Calu3 (cell line): ENCODE results near the gene ABCC6. TPM values are rescaled to one million over a fixed set of nuclear protein-coding genes. Genes with fewer than 3 reads are reported as not detected.
A peak's percentile ranks its signal among the peaks of the same experiment; 100 is the strongest.

ENCODE experiments used
- BruUV-seq: library from RNA; stranded (reverse); fragments of 400-500 nt; replicated peaks from 2 replicates; lab custom pipeline; 2021; lab: Mats Ljungman, UMichigan
- CTCF ChIA-PET: fragments of 300-600 bp; sonication (Branson Sonifier 250); formaldehyde crosslinking; loops from one replicate; lab custom pipeline; 2022; ENCODE audit warnings: antibody characterized with exemption; lab: Charles Lee
- DNase-seq: peaks from one replicate; pipeline ENCODE4 v3.0.0; 2022
- H3K27ac Mint-ChIP-seq: one replicate; pipeline ENCODE4 v1.8.0; 2022; ENCODE audit warnings: mixed read lengths; ENCODE audit not compliant: unreplicated experiment
- H3K27me3 Mint-ChIP-seq: one replicate; pipeline ENCODE4 v1.8.0; 2022; ENCODE audit warnings: mixed read lengths; ENCODE audit not compliant: unreplicated experiment
- H3K36me3 Mint-ChIP-seq: one replicate; pipeline ENCODE4 v1.8.0; 2022; ENCODE audit warnings: mild to moderate bottlenecking, moderate library complexity, mixed read lengths; ENCODE audit not compliant: insufficient read depth, unreplicated experiment
- H3K4me1 Mint-ChIP-seq: one replicate; pipeline ENCODE4 v1.8.0; 2022; ENCODE audit warnings: mild to moderate bottlenecking, low read depth, mixed read lengths; ENCODE audit not compliant: unreplicated experiment
- H3K4me3 Mint-ChIP-seq: one replicate; pipeline ENCODE4 v1.8.0; 2022; ENCODE audit warnings: mild to moderate bottlenecking, low read depth, moderate library complexity, mixed read lengths; ENCODE audit not compliant: unreplicated experiment
- H3K9me3 Mint-ChIP-seq: one replicate; pipeline ENCODE4 v1.8.0; 2022; ENCODE audit warnings: low read depth, mixed read lengths; ENCODE audit not compliant: unreplicated experiment
- CTCF ChIP-seq: fragments of 200-600 bp; IDR thresholded peaks from one replicate; pipeline ENCODE4 v1.8.0; 2022; ENCODE audit warnings: antibody characterized with exemption; ENCODE audit not compliant: unreplicated experiment
- intact Hi-C: fragments of 100-400 bp; cut with micrococcal nuclease; formaldehyde crosslinking; loops from one replicate; pipeline ENCODE4 v1.10.0; 2022; ENCODE audit not compliant: unreplicated experiment
- total RNA-seq: library from RNA; stranded (reverse); gene quantifications from 2 replicates; pipeline ENCODE4 v1.2.3, GENCODE V29; 2022

ABCC6 gene
- total RNA-seq, 1 experiment from 2014 or later, result 3.7 TPM

GRCh38 chr16:16146380-16147315, 76.6 kb downstream of the ABCC6 start:
- no peak for DNase-seq
- Mint-ChIP-seq H3K4me3 (no peak overlapping the region), H3K4me1 (no peaks in the 10 kb centered on the region), H3K27ac (no peak overlapping the region), H3K36me3 (peaks cover 22% of the 10 kb centered on the region), H3K9me3 (no peaks in the 10 kb centered on the region), H3K27me3 (no peaks in the 10 kb centered on the region)
- BruUV-seq, result no TSS peak
- intact Hi-C loops, result no loop called here
- no peak for TF ChIP-seq CTCF
- CTCF ChIA-PET, result no interaction called here

GRCh38 chr16:16145286-16145685, 78.0 kb downstream of the ABCC6 start:
- no peak overlapping the region for H3K27ac Mint-ChIP-seq
- intact Hi-C loops, result no loop called here
- H3K9me3 Mint-ChIP-seq, result no peaks in the 10 kb centered on the region
- no peaks in the 10 kb centered on the region for H3K27me3 Mint-ChIP-seq
- no peak overlapping the region for H3K4me3 Mint-ChIP-seq
- no peak for DNase-seq
- H3K4me1 Mint-ChIP-seq, result no peaks in the 10 kb centered on the region
- TF ChIP-seq CTCF, result no peak
- peaks cover 25% of the 10 kb centered on the region for H3K36me3 Mint-ChIP-seq
- BruUV-seq, result no TSS peak
- CTCF ChIA-PET, result no interaction called here

GRCh38 chr16:16144416-16144815, 78.9 kb downstream of the ABCC6 start:
- H3K27ac Mint-ChIP-seq, result no peak overlapping the region
- H3K27me3 Mint-ChIP-seq, result no peaks in the 10 kb centered on the region
- CTCF ChIA-PET, result interaction anchor here (1.5 kb wide), 1 partner anchor 10 kb away, joined by 5 read pairs; no protein-coding TSS in a partner anchor
- H3K4me3 Mint-ChIP-seq, result no peak overlapping the region
- TF ChIP-seq CTCF, result no peak
- H3K36me3 Mint-ChIP-seq, result peaks cover 27% of the 10 kb centered on the region
- no TSS peak for BruUV-seq
- no peaks in the 10 kb centered on the region for H3K9me3 Mint-ChIP-seq
- peak; percentile 9 for DNase-seq
- no peaks in the 10 kb centered on the region for H3K4me1 Mint-ChIP-seq
- intact Hi-C loops, result no loop called here

GRCh38 chr16:16143931-16144330, 79.4 kb downstream of the ABCC6 start:
- Mint-ChIP-seq H3K27ac (no peak overlapping the region), H3K4me3 (no peak overlapping the region), H3K9me3 (no peaks in the 10 kb centered on the region), H3K4me1 (no peaks in the 10 kb centered on the region), H3K27me3 (no peaks in the 10 kb centered on the region), H3K36me3 (peaks cover 26% of the 10 kb centered on the region)
- intact Hi-C loops, result no loop called here
- BruUV-seq, result no TSS peak
- CTCF ChIA-PET, result interaction anchor here (0.6 to 1.5 kb wide), 2 partner anchors 9 to 689 kb away, joined by 3 to 5 read pairs; no protein-coding TSS in a partner anchor
- no peak for TF ChIP-seq CTCF
- no peak for DNase-seq
